ENCODE measurements around the gene IL20.
A peak's percentile ranks its signal among the peaks of the same experiment; 100 is the strongest.

Gene IL20

GRCh38 chr1:206882555-206882954 lies 17.1 kb downstream of the IL20 start:
- DNase-seq, result peak; percentile 7

DNA sequence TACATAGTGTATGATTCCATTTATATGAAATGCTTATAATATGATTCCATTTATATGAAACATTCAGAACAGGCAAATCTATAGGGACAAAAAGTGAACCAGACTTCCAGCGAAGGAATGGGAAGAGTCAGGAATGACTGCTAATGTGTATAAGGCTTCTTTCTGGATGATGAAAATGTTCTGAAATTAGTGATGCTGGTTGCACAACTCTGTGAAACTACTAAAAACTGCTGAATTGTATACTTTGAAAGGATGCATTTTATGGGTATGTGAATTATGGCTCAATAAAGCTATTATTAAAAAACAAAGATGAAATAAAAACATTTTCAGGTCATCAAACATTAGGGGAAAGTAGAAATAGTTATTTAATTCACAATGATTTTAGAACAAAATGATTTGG lies 17.7 kb downstream of the IL20 start:
- no peak for DNase-seq

DNA sequence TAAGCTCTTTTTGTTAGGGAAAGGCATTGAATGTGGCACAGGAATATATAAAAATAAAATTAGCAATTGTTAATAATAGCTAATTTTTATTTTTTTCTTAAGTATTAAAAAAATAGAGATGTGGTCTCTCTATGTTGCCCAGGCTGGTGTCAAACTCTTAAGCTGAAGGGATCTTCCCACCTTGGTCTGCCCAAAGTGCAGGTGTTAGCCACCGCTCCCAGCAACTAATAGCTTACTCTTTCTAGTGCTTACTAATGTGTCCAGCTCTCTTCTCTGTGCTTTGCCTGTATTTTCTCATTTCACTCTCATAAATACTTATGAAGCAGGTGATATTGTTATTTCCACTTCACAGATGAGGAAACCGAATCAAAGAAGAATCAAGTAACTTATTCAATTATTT lies 18.5 kb downstream of the IL20 start:
- DNase-seq, result no peak

DNA sequence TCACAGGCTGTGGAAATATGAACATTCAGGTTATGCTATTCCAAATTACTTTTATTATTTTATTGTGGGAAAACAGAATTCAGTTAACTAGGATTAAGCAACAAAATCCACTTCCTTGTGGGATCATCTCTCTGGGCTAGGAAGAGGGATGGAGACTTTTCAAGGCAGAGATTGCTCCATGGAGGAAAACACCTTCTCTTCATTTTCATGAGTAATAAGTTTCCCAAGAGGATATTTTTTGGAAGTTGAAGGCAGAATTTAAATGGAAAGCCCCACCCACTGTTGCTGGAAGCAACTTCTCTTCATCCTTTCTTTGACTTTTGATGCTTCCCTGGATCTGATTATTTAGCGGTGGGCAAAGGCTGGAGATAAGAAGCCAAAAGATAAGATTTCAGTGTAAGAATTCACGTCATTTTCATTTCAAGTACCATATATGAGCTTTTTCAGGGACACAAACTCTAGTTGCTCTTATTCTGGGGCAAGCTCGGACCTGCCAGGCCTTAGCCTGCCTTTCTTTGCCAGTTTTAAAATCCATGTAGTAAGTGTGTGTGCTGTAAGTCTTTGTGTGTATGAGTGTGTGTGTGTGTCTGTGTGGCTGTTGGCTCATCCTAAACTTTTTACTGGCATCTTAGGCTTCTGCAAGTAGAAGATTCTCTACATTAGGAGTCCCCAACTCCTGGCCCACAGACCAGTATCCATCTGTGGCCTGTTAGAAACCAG lies 20.1 kb downstream of the IL20 start:
- no peak for DNase-seq

DNA sequence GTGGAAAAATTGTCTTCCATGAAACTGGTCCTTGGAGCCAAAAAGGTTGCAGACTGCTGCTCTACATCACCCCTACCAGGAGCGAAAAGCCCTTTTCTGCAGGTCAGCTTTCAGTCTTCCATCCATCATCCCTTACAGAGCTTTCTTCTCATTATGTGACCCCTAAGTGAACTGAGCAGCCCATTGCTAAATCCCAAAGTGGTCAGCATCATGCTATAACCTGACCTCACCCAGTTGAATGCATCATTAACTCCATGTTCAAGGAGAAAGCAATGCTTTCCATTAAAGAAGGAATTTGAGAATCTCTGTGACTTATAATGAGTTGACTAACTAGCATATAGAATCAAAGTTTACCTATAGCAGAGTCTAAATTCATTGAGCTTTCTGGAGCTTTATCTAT lies 21.4 kb downstream of the IL20 start:
- DNase-seq, result no peak

DNA sequence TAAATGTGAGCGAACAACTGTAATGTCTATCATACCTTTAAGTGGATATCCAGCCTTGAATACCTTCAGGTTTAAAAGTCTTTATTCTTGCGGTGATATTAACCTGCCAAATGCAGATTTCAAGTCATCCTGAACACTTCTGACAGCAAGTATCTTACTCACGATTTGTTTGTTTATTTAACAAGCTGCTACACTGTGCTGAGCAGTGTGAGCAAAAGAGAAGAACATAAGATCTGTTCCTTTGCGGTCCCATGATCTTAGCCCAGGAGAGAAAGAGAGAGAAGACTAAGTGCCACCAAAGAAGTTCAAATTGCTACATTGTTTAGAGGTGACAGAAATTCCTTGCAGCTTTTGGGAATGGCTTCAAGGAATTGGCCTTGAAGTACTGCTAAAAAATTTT lies 22.3 kb downstream of the IL20 start:
- no peak for DNase-seq

- peak; percentile 86 for DNase-seq
Measured at GRCh38 chr1:206890125-206891060, 25.0 kb downstream of the IL20 start.

- DNase-seq, result peak; percentile 9
Measured at GRCh38 chr1:206891412-206891811, 26.0 kb downstream of the IL20 start.

DNA sequence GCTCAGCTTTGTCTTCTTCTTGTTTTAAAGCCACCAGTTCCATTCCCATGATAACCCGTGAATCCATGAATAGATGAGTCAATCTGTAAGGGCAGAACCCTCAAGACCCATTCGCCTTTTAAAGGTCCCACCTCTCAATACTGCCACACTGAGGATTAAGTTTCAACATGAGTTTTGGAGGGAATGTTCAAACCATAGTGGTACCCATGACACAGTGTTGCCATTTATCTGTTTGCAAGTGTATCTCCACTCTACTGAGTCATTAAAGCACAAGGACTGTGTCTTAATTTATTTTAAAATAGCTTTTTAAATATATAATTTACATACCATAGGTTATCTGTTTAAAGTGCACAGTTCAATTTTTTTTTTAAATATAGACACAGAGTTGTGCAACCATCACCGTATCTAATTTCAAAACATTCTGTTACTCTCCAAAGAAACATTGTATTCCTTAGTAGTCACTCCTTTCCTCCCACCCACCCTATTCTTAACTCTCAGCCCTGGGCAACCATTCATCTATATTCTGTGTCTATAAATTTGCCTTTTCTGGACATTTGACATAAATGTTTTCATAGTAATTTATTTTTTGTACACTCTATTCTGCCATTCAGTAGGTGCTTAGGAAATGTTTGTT lies 27.0 kb downstream of the IL20 start:
- DNase-seq, result no peak

- peak; percentile 8 for DNase-seq
Measured at GRCh38 chr1:206893380-206893779, 28.0 kb downstream of the IL20 start.

DNA sequence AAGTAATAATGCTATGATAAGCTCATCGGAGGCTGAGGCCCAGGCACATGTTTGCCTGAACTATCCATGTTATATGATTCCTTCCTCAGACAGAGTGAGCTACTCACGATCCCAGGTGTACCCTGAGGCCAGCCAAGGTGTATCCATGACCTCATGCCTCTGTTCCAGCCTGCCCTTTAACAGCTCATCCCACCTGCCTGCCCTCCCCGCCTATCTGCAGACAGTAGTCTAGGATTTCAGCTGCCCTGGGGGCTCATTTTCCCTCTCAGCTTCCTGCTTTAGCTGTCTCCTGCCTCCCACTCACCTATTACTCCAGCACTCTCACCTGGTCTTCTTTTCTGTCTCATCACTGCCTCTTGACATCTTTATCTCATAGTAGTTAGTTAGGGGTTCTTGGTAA lies 29.9 kb downstream of the IL20 start:
- DNase-seq, result no peak

- DNase-seq, result no peak
Measured at GRCh38 chr1:206895837-206896242, 30.4 kb downstream of the IL20 start.

DNA sequence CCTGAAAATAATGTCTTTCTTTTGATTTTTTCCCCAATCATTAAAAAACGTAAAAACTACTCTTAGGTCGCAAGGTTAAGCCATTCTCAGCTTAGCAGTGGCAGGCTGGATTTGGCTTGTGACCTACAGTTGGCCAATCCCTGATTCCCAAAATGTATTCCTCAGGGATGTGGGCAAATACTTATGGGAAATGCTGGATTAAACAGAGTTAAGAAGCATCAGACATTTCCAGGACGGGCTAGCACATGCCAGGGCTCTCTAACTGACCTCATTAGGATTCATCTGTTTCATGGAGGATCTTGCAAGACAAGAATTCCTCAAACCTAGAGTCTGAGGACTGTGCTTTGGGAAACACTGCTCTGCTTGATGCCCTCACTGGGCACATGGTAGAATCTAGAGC lies 30.8 kb downstream of the IL20 start:
- no peak for DNase-seq

- no peak for DNase-seq
Measured at GRCh38 chr1:206897175-206897574, 31.8 kb downstream of the IL20 start, which contains the start of gene IL24. Gene IL24, plus strand, starts transcription at chr1:206897443. Its CDS starts 390 bp downstream, at chr1:206897833.

DNA sequence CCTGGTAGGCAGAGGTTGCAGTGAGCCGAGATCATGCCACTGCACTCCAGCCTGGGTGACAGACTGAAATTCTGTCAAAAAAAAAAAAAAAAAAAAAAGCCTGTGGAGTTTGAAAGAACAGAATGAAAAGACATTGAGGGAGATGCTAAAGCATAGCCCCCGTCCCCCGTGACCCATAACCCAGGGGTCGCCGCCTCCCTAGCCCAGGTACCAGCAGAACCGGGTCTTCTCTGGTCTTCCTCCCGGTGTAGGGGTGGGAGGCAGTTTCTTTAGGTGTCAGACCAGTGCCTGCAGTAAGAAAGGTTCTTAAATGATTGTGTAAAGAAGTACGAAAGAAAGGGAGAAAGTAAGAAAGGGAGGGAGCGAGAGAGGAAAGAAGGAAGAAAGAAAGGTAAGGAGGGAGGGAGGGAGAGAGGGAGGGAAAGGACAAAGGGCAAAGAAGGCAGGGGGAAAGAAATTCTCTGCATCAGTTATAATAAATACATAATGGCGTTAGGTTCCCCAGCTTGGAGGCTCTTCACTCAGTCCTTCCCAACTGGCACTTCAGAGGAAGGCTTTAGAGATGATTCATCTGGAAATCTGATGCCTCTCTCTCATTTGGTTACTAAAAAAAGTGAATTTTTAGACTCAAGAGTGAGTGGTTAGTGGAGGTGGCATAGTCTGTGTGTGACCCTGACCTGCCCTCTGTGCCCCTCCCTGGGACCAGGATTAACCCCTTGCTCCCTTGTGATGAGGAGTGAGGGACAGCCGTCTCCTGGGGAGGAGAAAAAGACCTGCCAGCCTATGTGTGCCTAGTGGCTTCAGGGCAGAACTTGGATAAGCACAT lies 32.9 kb downstream of the IL20 start:
- no peak for DNase-seq

- DNase-seq, result no peak
Measured at GRCh38 chr1:206898915-206899431, 33.5 kb downstream of the IL20 start.

DNA sequence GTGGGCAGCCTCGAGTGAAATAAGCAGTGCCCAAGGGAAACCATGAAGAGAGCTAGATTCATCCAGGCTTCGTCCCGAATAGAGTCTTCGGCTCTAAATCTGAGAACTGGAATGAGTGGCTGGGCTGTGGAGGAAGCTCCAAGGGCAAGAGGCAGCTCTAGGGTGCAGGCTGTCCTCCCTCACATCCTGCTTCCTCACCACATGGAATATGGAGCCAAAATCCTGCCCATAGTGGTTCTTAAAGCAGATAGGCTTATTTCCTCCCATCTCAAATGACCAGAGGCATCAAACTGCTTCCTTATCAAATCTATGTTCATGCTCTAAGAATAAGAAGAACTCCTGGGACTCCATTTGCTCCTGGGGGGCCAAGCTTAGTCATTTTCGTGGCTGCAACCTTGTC lies 34.3 kb downstream of the IL20 start:
- no peak for DNase-seq

GRCh38 chr1:206900149-206900548 lies 34.7 kb downstream of the IL20 start:
- DNase-seq, result no peak

DNA sequence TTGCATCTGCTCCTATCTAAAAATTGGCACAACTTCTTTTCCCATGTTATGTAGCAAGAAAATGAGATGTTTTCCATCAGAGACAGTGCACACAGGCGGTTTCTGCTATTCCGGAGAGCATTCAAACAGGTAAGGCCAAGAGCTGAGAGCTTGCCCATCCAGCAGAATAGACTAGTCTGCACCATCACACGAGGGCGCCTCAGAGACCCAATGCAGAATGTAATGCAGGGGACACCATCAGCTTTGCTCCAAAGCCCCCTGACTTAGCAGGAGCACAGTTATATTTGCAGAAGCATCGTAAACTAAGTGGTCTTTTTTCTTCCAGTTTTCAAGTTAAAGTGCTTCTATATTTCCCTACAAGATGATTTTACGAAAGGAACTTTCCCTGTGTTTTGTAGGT lies 36.5 kb downstream of the IL20 start:
- no peak for DNase-seq

DNA sequence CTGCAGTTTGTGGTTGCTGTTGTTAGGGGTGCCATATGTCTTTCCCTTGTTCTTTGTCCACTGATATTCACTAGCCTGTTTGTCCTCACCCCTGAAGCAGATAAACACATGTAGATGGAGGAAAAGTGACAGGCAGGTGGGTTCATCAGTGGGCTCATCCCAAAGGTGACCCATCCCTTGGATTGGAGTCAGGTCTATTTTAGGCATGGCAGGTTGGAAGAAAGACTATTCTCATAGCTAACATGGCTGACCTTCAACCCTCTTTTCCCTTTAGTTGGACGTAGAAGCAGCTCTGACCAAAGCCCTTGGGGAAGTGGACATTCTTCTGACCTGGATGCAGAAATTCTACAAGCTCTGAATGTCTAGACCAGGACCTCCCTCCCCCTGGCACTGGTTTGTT lies 37.3 kb downstream of the IL20 start:
- DNase-seq, result no peak

DNA sequence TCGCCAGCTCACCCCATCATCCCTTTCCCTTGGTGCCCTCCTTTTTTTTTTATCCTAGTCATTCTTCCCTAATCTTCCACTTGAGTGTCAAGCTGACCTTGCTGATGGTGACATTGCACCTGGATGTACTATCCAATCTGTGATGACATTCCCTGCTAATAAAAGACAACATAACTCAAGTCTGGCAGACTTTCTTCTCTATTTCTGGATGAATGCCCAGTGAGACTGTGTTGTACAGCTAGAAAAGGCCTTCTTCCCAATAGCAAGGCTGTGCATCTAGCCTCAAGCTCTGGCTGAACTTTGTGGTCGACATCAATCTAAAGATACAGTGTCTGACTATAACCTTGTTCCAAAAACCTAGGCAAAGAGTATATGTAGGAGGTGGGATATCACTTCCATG lies 38.3 kb downstream of the IL20 start:
- no peak for DNase-seq

DNA sequence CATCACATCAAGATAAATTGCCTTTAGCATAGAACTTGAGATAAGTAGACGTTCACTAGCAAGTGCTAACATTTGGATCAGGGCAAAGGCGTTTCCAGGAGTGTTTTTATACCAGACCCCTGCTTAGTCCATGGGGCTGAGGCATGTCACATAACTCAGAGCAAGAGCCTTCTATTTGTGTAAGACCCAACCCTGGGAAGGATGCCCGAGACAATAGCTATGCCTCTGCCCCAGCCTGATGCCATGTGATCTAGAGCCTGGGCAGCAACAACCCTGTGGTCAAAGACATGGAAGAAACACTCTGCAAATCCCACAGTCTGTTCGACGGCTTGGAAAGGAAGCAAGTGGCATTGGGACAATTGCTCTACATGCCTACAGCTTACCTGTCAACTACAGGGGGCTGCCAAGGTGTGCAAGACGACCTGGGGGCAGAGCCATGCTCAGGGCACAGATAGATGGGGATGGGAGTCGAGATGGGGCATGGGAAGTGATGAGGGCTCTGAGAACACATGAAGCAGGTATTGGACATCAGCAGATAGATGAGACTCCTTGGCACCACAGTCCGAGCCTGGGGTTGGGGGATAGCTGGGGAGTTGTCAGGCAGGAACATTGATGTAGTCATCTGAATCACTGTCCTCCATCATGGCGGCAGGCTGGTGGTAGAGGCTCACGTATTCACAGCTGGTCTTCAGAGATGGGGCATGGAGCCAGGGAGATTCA lies 39.2 kb downstream of the IL20 start:
- no peak for DNase-seq
